HepG2 (cell line): ENCODE results near the gene EEIG1. TPM values are rescaled to one million over a fixed set of nuclear protein-coding genes. Genes with fewer than 3 reads are reported as not detected.

Source experiments
- ATAC-seq: fragments of 200-7000 bp; cut with Tn5 transposase; 3 replicates; pipeline ENCODE4 v1.9.1; 2020; ENCODE audit warnings: mild to moderate bottlenecking, moderate library complexity
- BruUV-seq: library from RNA; stranded (reverse); fragments of 400-500 nt; replicated peaks from 2 replicates; lab custom pipeline; 2021; lab: Mats Ljungman, UMichigan
- CTCF ChIA-PET: fragments of 300-600 bp; formaldehyde crosslinking; extraction: SDS; loops from one replicate; lab custom pipeline; 2021; ENCODE audit warnings: low total read pairs, inconsistent platforms, low intra/inter-chr PET ratio; lab: Yijun Ruan, JAX
- POLR2A ChIA-PET: fragments of 350-600 bp; sonication (Branson Sonifier 250); formaldehyde crosslinking; loops from one replicate; lab custom pipeline; 2020; ENCODE audit warnings: antibody characterized with exemption, inconsistent platforms; lab: Yijun Ruan, JAX
- DNase-seq: peaks from one replicate; pipeline ENCODE4 v3.0.0-alpha.2; 2015; ENCODE audit warnings: low spot score
- FAIRE-seq: peaks from 3 replicates; lab custom pipeline; 2011; peaks lifted over from hg19 to GRCh38; lab: Jason Lieb, UNC
- H2AFZ ChIP-seq: one replicate; pipeline ENCODE4 v1.6.1; 2011; ENCODE audit warnings: low read length, inconsistent platforms
- H3K27ac ChIP-seq: fragments of 300-600 bp; 3 replicates; pipeline ENCODE4 v1.8.0; 2011; ENCODE audit warnings: mixed run types, mild to moderate bottlenecking, mixed read lengths, low read length, inconsistent platforms; ENCODE audit not compliant: insufficient read depth; ENCODE audit errors: extremely low read length
- H3K27me3 ChIP-seq, 2 experiments: fragments of 200-600 bp in 1 of 2; 2 replicates in 1 of 2; 3 replicates in 1 of 2; pipeline versions ENCODE4 v1.6.0 to v1.8.0; 2011; ENCODE audit warnings: low read length in 2 of 2, mild to moderate bottlenecking in 2 of 2, moderate library complexity in 2 of 2, inconsistent platforms in 1 of 2; ENCODE audit not compliant: insufficient read depth in 2 of 2, control insufficient read depth in 1 of 2
- H3K36me3 ChIP-seq, 2 experiments: fragments of 200-600 bp in 1 of 2; replicated peaks in 1 of 2; 2 replicates in 1 of 2; 3 replicates in 1 of 2; pipeline versions ENCODE4 v1.5.1 to v1.8.0; 2011; ENCODE audit warnings: low read length in 2 of 2, inconsistent platforms in 1 of 2; ENCODE audit not compliant: insufficient read depth in 2 of 2, control insufficient read depth in 1 of 2
- H3K4me1 ChIP-seq: 2 replicates; pipeline ENCODE4 v1.5.1; 2012; ENCODE audit warnings: low read length, inconsistent platforms; ENCODE audit not compliant: insufficient read depth
- H3K4me2 ChIP-seq: 2 replicates; pipeline ENCODE4 v1.6.0; 2011; ENCODE audit warnings: low read depth, low read length, inconsistent platforms
- H3K4me3 ChIP-seq, 3 experiments: fragments of 200-600 bp in 1 of 3; sonication (generic), shearing (Covaris generic) in 1 of 3; replicated peaks in 1 of 3; 2 replicates each; pipeline ENCODE4 v1.5.1; 2011 to 2016; ENCODE audit warnings: low read length in 3 of 3, inconsistent platforms in 2 of 3, low read depth in 2 of 3, mild to moderate bottlenecking in 2 of 3, control low read depth in 1 of 3, mixed read lengths in 1 of 3; ENCODE audit not compliant: insufficient read depth in 1 of 3
- H3K79me2 ChIP-seq: one replicate; pipeline ENCODE4 v1.6.1; 2011; ENCODE audit warnings: low read length, inconsistent platforms; ENCODE audit not compliant: insufficient read depth
- H3K9ac ChIP-seq: 2 replicates; pipeline ENCODE4 v1.6.0; 2011; ENCODE audit warnings: mild to moderate bottlenecking, low read depth, low read length, inconsistent platforms; ENCODE audit not compliant: insufficient read depth
- H3K9me3 ChIP-seq: 2 replicates; pipeline ENCODE4 v1.5.1; 2012; ENCODE audit warnings: mild to moderate bottlenecking, low read length
- H4K20me1 ChIP-seq: 2 replicates; pipeline ENCODE4 v1.6.0; 2011; ENCODE audit warnings: inconsistent platforms, mild to moderate bottlenecking, low read length, moderate library complexity; ENCODE audit not compliant: insufficient read depth
- DPF2 ChIP-seq: sonication (generic); formaldehyde crosslinking; IDR thresholded peaks from 2 replicates; pipeline ENCODE4 v1.4.0; 2020; ENCODE audit warnings: mild to moderate bottlenecking, low read depth, missing genetic modification reagents, borderline replicate concordance
- GMEB1 ChIP-seq: sonication (generic); formaldehyde crosslinking; IDR thresholded peaks from 2 replicates; pipeline ENCODE4 v1.5.1; 2020; ENCODE audit warnings: missing genetic modification reagents, mild to moderate bottlenecking, borderline replicate concordance
- MEIS2 ChIP-seq: sonication (generic); formaldehyde crosslinking; IDR thresholded peaks from 2 replicates; pipeline ENCODE4 v1.9.0; 2021; ENCODE audit warnings: mild to moderate bottlenecking, missing genetic modification reagents
- TRIM22 ChIP-seq: fragments of 450-650 bp; IDR thresholded peaks from 2 replicates; pipeline ENCODE4 v1.6.1; 2017
- ZBTB33 ChIP-seq: sonication (generic); formaldehyde crosslinking; IDR thresholded peaks from 2 replicates; pipeline ENCODE4 v1.4.0; 2020; ENCODE audit warnings: missing genetic modification reagents
- ZHX1 ChIP-seq: sonication (generic); formaldehyde crosslinking; IDR thresholded peaks from 2 replicates; pipeline ENCODE4 v1.8.1; 2022; ENCODE audit warnings: low read depth, mild to moderate bottlenecking, missing genetic modification reagents
- ZNF274 ChIP-seq: sonication (generic); formaldehyde crosslinking; IDR thresholded peaks from 2 replicates; pipeline ENCODE4 v1.5.1; 2020; ENCODE audit warnings: mild to moderate bottlenecking, missing genetic modification reagents
- ZNF280B ChIP-seq: sonication (generic); formaldehyde crosslinking; IDR thresholded peaks from 2 replicates; pipeline ENCODE4 v1.5.0; 2020; ENCODE audit warnings: missing genetic modification reagents, mild to moderate bottlenecking, borderline replicate concordance
- ZNF570 ChIP-seq: sonication (generic); formaldehyde crosslinking; IDR thresholded peaks from 2 replicates; pipeline ENCODE4 v1.4.0; 2020; ENCODE audit warnings: mild to moderate bottlenecking, missing genetic modification reagents, borderline replicate concordance
- ZNF589 ChIP-seq: sonication (generic); formaldehyde crosslinking; conservative IDR thresholded peaks from 2 replicates; pipeline ENCODE4 v1.8.0; 2022; ENCODE audit warnings: mild to moderate bottlenecking, moderate library complexity, missing genetic modification reagents
- ZNF614 ChIP-seq: IDR thresholded peaks from 2 replicates; pipeline ENCODE4 v1.6.1; 2018; ENCODE audit warnings: missing biosample characterization, missing genetic modification reagents, inconsistent platforms, borderline replicate concordance
- ZNF703 ChIP-seq: sonication (generic); formaldehyde crosslinking; IDR thresholded peaks from 2 replicates; pipeline ENCODE4 v1.5.1; 2020; ENCODE audit warnings: missing genetic modification reagents, mild to moderate bottlenecking, moderate library complexity, borderline replicate concordance
- ZNF713 ChIP-seq: sonication (generic); formaldehyde crosslinking; IDR thresholded peaks from 2 replicates; pipeline ENCODE4 v1.4.0; 2020; ENCODE audit warnings: mild to moderate bottlenecking, missing genetic modification reagents
- ZSCAN29 ChIP-seq: sonication (generic); formaldehyde crosslinking; conservative IDR thresholded peaks from 2 replicates; pipeline ENCODE4 v1.4.0; 2020; ENCODE audit warnings: mild to moderate bottlenecking, missing genetic modification reagents
- WGBS: methylation state at CpG from one replicate; pipeline ENCODE4 v1.1.6; 2017; ENCODE audit warnings: low lambda C conversion rate; 5-methylcytosine and 5-hydroxymethylcytosine counted together
- in situ Hi-C: cut with HindIII; loops from 2 replicates; pipeline ENCODE4 v1.10.0; 2017; ENCODE audit warnings: low pct_unique_long_range_greater_than_20kb; ENCODE audit not compliant: extremely low pct_ligation_motif_present
- intact Hi-C: fragments of 100-400 bp; cut with micrococcal nuclease; formaldehyde crosslinking; loops from one replicate; pipeline ENCODE4 v1.10.0; 2022; ENCODE audit not compliant: unreplicated experiment
- polyA plus RNA-seq, 8 experiments: library from polyadenylated mRNA; depleted of rRNA in 3 of 8; stranded (reverse) in 7 of 8; unstranded in 1 of 8; fragments of >200 nt; fragmentation: Illumina TruSeq in 4 of 8; extraction: Trizol in 4 of 8; gene quantifications; 2 replicates each; pipeline versions ENCODE4 v1.2.1 to v1.2.3, GENCODE V29; 2011 to 2016; ENCODE audit warnings: low read depth in 4 of 8, missing spikeins in 1 of 8, mixed read lengths in 1 of 8; ENCODE audit not compliant: insufficient read depth in 1 of 8
- total RNA-seq, 5 experiments: library from RNA; depleted of rRNA; stranded (reverse); fragments of >200 nt; fragmentation: Illumina TruSeq; extraction: Trizol; gene quantifications; 2 replicates each; pipeline ENCODE4 v1.2.3, GENCODE V29; 2016; ENCODE audit warnings: low read depth in 1 of 5

Gene EEIG1
- total and polyA plus RNA-seq, 2 of the 13 experiments (the other 11 are each of a cell fraction or from before 2014, with no cell fraction given): 16.6 to 25.2 TPM

- BruUV-seq: no TSS peak
- H4K20me1 ChIP-seq: peaks cover 7% of the 10 kb centered on the region; the same call in 1 of the 2 replicates
- no peak overlapping the region for H3K4me3 ChIP-seq
- FAIRE-seq: no peak
- no peaks in the 10 kb centered on the region for H3K36me3 ChIP-seq
- no peak for ATAC-seq
- ChIA-PET CTCF (no interaction called here), POLR2A (no interaction called here)
- intact Hi-C loops (no loop called here), in situ Hi-C loops (no loop called here)
- H3K4me1 ChIP-seq: peaks cover 64% of the 10 kb centered on the region
- no peak for DNase-seq
- 85% methylated on average over 9 of the region's 9 CpGs for WGBS
- peaks cover 14% of the 10 kb centered on the region for H3K79me2 ChIP-seq
- H2AFZ ChIP-seq: no peak overlapping the region
- no peaks in the 10 kb centered on the region for H3K9me3 ChIP-seq
- H3K27me3 ChIP-seq: no peaks in the 10 kb centered on the region; a peak in 1 of 5 replicates
- no peak overlapping the region for H3K4me2 ChIP-seq
- no peak overlapping the region for H3K9ac ChIP-seq
- no peak overlapping the region for H3K27ac ChIP-seq
- no peak for TF ChIP-seq ZHX1 (CRISPR knock-in tag)
- TF ChIP-seq ZNF274 (CRISPR knock-in tag): no peak
- TF ChIP-seq GMEB1 (CRISPR knock-in tag): no peak
- TF ChIP-seq ZNF713 (CRISPR knock-in tag): no peak
- TF ChIP-seq ZSCAN29 (CRISPR knock-in tag): no peak
- no peak for TF ChIP-seq ZNF589 (CRISPR knock-in tag)
- no peak for TF ChIP-seq ZNF570 (CRISPR knock-in tag)
- TF ChIP-seq TRIM22: no peak
- TF ChIP-seq MEIS2: no peak
- TF ChIP-seq ZNF614 (CRISPR knock-in tag): no peak
- no peak for TF ChIP-seq ZBTB33 (CRISPR knock-in tag)
- TF ChIP-seq DPF2 (CRISPR knock-in tag): no peak
- TF ChIP-seq ZNF703: no peak
- TF ChIP-seq ZNF280B (CRISPR knock-in tag): no peak
Measured at GRCh38 chr9:127983847-127984289, 3.1 kb upstream of the EEIG1 start.
